HG02623 (cell line): Measurements from ENCODE around the gene SETMAR.
"Not testable (repeated sequence)": the region's sequence is repeated elsewhere in the genome, so short reads cannot be mapped to it uniquely, and the experiment has no call there.

Source experiments
- ATAC-seq: cut with Tn5 transposase; IDR thresholded peaks from one replicate; pipeline ENCODE4 v1.9.1; 2021; ENCODE audit warnings: moderate library complexity; ENCODE audit not compliant: unreplicated experiment

SETMAR gene

DNA sequence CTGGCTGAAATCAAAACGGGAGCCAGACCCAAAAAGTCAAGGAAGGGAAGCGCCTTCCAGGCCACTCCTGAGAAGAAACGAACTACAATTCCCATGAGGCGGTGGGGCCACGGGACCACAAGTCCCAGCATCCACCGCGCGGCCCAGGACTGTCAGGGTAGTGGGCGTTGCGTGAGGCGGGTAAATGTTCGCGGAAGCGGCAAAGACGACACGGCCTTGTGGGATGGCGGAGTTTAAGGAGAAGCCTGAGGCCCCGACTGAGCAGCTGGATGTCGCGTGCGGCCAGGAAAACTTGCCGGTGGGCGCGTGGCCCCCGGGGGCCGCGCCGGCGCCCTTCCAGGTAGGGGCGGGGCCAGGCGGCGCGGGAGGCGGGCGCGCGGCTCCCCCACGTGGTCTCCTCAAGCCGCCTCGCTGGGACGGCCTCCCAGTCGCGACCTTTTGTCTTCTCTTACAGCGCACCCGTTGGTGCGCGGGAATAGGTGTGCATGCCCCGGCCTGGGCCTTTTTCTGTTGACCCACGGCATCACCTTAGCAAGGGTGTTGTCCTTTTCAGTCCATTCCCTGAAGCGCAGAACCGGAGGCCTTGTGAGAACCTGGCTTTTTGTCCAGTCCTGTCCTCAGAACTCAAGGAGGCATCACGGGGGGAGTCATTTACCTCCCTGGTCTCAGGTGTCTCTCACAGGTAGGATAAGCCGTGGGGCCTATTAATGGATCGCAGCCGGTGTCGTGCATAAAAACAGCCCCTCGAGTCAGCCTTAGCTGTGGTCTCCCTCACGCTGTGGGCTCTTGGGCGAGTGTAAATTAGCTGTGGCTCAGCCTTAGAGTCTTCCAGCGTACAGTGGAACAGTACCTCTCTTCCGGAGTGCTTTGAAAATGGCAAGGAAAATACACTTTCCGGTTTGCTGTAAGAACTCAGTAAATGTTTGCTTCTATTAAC, at the start of gene SETMAR:
Gene SETMAR (plus strand): TSS at position 183 of the 937 bp plus-strand sequence. CDS start 2 bp downstream, at position 185.
- peak; percentile 97 for ATAC-seq

DNA sequence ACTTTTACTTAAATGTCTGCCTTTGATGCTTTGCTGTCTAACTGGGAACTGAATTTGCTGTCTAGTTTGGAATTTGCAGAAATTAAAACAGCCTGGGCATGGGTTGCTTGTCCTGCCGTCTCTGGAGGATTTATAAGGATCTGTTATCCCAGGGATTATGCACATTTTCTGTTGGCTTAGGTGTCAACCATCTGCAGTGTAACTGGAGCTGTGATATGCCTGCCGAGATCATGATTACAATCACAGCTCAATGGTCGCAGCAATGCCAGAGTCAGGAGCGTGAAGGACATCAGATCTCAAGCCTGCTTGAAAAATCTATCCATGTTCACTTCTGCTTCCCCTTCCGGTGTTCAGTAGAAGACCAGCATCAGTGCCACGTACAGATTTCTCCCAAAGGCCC, 41.8 kb upstream of the SETMAR start:
- ATAC-seq = no peak

DNA sequence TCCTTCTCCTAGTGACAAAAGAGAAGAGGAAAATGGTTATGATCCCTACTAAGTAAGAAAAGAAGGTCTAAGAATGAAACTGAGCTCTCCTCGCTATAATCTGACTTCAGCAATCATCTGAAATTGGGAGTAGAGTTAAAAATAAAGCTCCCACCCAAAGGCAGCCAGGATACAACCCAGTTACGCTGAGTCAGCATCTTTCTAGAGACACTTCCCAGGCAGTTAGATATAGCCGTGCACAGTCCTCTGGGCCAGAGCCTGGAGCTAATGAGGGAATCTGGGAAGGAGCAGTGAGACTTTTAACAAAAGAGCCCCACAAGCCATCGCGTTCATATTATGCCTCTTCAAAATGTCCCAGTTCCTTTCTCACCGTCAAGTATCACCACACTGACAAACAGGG, 39.1 kb upstream of the SETMAR start:
- no peak for ATAC-seq

DNA sequence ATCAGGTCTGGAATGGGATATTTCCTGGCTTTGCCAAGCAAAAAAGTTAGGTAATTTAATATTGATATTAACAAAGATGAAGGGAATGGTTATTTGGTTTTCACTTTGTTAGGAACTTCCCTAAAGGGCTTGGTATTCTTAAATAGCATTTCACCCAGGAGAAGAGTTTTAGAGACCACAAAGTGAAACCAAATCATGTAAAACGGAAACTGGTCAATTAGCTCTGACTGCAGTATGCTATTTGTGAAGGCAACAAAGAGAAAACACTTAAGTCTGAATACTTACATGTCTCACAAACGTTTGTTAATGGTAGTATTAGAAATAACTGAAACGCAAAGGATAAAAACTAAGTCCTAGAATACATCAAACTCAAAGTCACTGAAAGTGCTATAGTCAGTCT, 32.4 kb upstream of the SETMAR start:
- peak; percentile 71 for ATAC-seq

DNA sequence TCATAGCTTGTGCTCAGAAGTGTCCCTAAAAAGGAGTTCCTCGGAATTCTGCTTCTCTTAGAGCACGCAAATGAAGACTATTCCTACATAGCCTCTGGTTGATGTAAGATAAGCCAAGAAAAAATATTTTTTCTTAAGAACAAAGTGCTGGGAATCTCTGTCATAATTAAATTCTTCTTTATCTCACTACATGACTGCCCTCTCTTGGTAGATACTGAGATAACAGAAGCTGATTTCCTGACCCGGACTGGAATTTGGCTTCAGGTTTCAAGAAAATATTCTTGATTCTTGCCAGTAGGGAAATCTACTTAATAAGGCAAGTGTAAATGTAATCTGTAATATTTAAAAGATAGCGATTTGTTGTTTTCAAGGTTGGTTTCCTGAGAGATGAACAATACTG, 31.3 kb upstream of the SETMAR start:
- no peak for ATAC-seq

DNA sequence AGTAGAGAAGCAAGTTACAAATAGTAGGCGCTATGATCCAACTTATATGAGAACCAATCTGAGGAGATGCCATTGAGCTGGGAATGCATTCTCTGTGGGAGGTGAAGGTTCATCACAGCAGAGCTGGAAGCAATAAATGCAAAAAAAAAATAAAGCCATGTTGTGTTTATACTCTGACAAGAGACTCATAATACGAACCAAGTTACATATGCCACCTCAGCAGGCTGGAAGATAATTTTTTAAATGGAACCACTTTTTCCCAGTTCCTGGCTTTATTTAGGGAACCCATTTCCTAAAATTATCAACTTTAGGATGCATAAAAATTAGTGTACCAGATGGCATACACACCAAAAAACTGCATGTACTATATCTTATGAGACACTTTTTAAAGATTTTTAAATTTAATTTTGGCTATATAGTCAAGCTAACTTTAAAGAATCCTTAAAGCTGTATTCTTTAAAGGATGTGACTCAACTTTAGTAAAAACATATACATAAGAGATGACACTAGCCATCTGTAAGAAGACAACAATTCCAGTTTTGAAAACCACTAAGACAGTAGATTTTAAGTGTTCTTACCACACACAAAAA, 23.6 kb upstream of the SETMAR start:
- no peak for ATAC-seq

DNA sequence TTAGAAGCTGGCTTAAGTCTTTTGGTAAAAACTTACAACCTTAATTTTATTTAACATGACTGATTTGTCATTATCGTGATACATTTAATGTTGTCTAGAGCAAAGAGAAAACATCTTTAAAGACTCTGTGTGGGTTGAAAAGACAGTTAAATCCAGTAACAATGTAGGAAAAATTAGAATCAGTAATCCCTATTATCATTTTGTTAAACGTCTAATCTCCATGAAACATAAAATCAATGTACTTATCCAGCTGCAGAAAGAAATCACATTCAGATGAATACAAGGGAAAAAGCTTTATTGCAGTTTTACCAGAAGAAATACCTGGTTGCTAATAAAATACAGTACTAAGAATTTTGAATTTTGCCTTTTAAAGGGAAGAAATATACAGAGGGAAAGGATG, 21.2 kb upstream of the SETMAR start:
- ATAC-seq = no peak

DNA sequence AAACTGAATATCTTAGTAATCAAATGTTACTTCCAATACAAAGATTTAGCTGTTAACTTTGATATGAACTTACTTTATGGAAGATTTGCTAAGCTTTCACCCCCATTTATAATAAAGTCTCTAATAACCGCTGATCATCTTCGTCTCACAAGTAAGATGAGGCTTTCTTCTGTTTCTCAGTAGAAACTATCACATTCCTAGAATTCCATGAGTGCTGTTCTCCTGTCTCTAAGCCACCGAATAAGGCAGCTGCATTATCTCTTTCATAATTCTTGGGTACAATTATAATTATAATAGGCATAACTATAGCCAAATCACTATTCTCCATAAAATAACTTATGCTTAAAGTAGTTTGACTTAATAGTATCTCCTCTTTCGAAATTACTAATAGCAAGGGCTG, 18.3 kb upstream of the SETMAR start:
- ATAC-seq = no peak

DNA sequence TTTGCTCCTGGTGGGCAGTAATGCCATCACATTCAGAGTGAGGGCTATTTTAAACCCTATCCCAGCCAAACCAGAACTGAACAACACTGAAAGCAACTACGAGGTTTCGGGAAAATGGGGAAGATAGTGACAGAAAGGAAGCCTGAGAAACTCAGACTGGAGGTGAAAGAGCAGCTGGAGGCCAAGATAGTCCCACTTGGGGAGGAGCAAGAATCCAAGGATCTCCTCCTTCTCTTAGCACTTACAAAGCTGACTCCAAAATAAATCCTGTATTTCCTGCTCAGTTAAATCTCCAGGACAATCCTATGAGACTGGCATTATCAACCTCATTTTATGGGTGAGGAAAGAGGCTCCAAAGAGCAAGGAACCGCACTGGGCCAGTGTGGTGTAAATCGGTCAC, 14.1 kb upstream of the SETMAR start:
- no peak for ATAC-seq

DNA sequence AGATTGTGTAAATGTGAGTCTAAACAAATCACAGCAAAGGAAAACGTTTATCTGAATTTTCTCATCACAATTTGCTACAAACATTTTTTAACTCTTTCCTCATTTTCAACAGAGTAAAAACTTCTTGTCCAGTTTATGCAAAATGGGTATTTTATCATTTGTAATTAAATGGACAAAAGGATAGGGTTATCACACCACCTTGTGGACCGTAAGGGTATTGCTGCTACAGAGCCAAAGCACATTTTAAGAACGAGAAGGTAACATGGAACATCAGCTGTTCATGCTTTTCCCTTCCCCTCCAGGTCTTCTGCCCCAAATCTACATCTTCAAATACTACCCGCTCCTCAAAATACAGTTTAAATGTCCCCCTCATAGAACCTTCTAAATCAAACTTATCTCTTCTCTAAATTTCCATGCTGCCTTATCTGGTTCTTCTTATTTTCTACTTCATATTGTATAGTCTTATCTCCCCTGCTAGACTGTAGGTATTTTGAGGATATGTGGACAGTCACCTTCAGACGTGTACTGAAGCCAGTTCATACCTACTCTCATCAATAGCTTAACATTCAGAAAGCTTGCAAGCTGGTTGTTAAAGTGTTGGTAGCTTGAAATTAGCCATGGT, 12.8 kb upstream of the SETMAR start:
- peak; percentile 48 for ATAC-seq

DNA sequence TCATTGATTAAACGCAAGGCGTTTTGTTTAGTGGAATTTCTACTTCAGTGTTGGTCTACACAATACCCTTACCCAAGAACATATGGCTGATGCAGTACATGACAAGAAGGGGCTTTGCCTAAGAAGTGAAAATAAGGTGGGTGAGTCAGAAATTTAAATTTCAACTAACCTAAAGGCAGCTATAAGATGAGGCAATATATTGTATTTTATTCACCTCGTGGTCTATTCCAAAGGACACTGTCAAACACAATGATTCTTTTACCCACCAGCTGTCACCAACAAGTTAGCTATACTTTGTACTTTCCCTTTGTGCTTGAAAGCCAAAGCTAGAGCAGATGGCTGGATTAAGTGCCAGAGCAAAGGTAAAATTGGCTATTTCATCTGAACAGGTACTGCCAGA, 10.9 kb upstream of the SETMAR start:
- no peak for ATAC-seq

DNA sequence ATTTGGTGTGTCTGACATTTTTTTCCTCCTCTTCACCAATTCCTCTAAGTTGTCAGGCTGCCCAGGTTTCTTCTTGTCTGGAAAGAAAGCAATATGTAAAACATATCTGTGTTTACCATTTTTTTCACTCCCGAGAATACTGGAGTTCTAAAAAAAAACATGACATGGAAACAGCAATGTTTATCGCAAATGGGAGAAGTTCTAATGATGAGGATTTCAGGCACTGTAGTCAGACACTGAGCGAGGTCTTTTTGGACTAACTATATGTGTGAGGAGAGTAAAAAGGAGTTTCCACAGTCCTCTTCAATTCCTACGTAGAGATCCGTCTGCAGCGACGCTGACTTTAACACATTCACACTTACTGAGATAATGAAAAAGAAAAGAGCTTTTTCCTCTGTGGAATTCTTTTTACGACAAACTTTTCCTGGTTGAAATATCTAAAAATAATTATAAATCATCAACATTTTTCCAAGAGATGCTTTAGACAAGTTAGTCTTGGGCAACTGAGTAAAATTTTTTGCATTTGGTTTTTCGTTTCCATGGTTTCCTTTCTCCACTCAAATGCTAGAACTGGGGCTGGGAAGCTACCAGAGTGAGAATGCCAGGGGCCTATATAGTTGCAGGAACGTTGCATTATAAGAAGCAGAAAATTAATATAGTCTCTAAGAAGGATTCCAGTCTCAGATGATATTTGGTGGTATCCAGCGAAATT, 8.4 kb upstream of the SETMAR start:
- no peak for ATAC-seq

DNA sequence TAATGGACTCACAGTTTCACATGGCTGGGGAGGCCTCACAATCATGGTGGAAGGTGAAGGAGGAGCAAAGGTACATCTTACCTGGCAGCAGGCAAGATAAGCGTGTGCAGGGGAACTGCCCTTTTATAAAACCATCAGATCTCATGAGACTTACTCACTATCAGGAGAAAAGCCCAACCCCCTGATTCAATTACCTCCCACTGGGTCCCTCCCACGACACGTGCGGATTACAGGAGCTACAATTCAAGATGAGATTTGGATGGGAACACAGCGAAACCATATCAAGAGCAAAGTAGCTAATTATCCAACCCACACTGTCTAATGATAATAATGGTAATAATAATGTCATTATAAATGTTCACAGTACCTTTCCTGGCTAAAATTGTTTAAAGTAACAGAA, 6.7 kb upstream of the SETMAR start:
- ATAC-seq = not testable (repeated sequence)

DNA sequence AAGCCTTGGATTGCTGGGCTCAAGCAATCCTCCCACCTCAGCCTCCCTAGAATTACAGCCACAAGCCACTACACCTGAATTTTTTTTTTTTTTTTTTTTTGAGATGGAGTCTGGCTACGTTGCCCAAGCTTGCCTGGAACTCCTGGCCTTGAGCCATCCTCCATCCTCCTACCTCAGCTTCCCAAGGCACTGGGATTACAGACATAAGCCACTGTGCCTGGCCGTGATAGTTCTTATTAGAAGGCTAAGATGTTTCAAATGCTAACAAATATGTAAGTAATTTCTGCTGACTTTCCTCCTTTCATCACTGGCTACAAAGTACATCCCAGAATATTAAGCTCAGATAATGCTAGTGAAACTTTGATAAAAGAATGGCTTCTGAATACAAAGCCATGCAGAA, 5.7 kb upstream of the SETMAR start:
- ATAC-seq = no peak

DNA sequence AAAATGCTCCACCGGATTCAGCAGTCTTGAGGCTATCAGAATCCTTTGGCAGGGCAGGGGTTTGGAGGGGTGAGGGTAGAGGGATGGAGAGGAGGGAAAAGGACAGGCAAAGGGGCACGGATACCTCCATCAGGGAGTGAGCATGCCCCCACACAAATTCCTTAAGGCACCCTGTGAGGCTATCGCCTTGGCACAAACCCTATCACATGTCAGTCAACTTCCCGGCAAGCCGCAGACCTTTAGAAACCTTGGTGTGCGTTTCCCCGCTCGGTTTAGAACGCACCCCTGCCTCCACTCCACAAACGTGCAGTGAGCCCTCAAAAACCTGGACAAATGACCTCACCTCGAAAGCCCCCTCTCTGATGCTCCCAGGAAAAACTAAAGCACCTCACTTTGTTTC, 422 bp upstream of the SETMAR start:
- ATAC-seq = no peak

DNA sequence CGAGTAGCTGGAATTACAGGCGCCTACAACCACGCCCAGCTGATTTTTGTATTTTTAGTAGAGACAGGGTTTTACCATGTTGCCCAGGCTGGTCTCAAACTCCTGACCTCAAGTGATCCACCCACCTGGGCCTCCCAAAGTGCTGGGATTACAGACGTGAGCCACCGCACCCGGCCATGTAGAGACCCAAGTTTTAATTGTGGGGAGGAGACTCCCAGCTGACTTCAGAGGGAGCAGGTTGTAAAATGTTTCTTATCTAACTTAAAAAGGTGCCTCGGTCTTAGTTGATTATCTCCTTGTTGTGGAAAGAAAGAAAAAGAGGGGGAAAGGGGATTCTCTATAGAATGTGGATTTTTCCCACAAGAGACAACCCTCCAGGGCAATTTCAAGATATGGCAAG, 2.0 kb downstream of the SETMAR start:
- ATAC-seq = not testable (repeated sequence)

DNA sequence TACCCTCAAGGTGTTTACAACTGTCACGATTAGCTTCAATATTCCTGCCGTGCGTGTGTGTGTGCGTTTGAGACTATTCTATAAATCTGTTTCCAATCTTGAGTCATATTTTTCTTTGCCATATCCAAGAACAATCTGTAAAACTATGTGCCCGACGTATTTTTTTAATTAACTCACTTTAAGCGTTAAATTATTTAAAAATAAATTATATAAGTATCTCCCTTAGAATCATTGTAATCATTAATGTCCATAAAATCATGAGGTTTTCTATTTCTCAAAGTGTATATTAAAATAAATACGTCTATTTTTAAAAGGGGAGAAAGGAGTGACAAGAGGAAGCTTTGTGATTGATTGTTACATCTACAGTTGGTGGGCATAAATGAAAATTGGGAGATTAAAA, 2.9 kb downstream of the SETMAR start:
- ATAC-seq = no peak

DNA sequence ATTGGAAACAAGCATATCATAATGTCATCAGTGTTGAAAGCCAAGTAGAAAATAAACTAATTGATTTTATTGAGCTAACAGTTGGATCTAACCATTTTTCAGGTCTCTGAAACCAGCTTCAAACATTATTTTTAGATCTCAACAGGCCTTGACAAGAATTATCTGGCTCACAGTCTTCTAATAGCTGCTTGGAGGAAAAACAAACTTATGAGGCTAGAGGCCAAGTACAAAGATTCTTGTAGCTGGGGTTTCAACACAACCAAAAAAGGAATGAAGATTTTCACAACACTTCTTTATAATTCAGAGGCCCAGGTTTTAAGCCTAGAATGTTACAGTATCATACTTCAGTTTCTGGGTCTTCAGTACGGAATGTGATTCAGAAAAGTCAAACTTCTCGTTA, 3.7 kb downstream of the SETMAR start:
- no peak for ATAC-seq

DNA sequence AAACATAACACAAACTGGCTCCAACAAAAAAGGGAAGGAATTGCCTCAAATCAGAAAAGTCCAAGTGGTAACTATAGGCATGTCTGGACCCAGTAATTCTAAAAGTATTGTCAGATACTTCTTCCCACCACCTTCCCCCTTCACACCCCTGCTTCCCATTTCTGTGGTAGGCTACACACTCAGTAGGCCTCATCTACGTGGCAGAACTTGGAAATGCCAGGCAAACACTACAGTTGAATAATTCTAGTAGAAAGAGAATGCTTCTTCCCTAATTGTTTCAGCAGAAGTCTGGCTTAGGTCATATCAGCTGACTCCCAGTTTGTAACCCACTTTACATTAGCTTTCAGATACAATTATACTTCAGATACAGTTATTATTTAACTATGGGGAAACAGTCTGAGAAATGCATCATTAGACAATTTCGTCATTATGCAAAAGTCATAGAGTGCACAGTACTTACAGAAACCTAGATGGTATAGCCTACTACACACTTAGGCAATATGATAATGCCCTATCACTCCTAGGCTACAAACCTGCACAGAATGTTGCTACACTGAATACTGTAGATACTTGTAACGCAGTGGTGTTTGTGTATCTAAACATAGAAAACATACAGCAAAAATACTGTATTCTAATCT, 6.4 kb downstream of the SETMAR start:
- ATAC-seq = no peak

DNA sequence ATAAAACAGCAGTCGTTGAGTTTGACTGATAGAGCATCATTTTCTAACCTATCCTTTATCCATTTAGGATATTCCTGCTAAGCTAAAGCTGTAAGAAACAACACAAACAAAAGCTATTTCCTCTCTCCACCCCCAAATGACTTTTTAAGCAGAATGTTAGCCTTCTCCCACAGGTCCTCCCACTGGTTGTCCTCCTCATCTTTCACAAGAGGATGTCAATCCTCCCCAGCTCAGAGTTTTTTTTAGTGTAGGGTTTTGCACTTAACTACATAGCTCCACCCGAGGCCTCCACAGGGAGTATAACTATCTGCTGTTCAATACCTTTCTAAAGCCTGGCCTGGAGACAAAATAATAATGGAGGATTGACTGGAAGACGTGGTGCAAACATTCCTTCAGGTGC, 7.8 kb downstream of the SETMAR start:
- no peak for ATAC-seq

DNA sequence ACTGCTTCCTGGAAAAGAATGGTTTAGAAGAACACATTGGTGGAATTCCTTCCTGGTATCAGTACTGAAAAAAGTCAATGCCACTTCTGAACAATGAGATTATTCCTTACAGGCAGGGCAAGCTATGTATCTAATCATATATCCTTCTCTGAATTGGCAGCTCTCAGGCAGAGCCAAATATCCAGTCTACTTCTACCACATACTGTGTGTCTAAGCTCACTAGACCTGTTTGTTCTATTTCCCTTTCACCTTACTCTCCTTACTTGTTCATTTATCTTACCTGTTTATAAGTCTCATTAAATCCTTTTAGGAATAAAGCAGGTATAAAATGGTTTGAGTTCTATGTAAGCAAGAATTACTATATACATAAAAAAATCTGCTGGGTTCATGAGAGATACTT, 8.3 kb downstream of the SETMAR start:
- ATAC-seq = no peak
